B cell (primary cell): ENCODE measurements around the gene ZNF273. TPM values are rescaled to one million over a fixed set of nuclear protein-coding genes. Genes with fewer than 3 reads are reported as not detected.

Experiments
- ATAC-seq: fragments of 200-7000 bp; cut with Tn5 transposase; one replicate; pipeline ENCODE4 v1.10.0; 2021; ENCODE audit warnings: low read depth, mild to moderate bottlenecking, moderate number of reproducible peaks, moderate library complexity
- CTCF ChIA-PET: fragments of 350-600 bp; sonication (Branson Sonifier 250); formaldehyde crosslinking; loops from one replicate; lab custom pipeline; 2021; ENCODE audit warnings: antibody characterized with exemption, inconsistent platforms; lab: Charles Lee
- POLR2A ChIA-PET: fragments of 350-600 bp; sonication (Branson Sonifier 250); formaldehyde crosslinking; loops from one replicate; lab custom pipeline; 2021; ENCODE audit warnings: antibody characterized with exemption; lab: Charles Lee
- DNase-seq: peaks from one replicate; pipeline ENCODE4 v3.0.0; 2013
- H2AFZ ChIP-seq: 2 replicates; pipeline ENCODE4 v1.6.1; 2012; ENCODE audit warnings: mild to moderate bottlenecking, low read depth, low read length; ENCODE audit not compliant: insufficient read depth, poor library complexity, severe bottlenecking
- H3K27ac ChIP-seq, 2 donors: 1 replicate in 1 of 2; 2 replicates in 1 of 2; pipeline ENCODE4 v1.5.1; 2012 to 2013; ENCODE audit warnings: low read length in 2 of 2, mild to moderate bottlenecking in 2 of 2, moderate library complexity in 1 of 2
- H3K27me3 ChIP-seq, 4 experiments: fragments of 200-600 bp in 1 of 4; sonication (generic) in 1 of 4; replicated peaks in 1 of 4; 1 replicate in 2 of 4; 2 replicates in 2 of 4; pipeline versions ENCODE4 v1.6.1 to v1.7.0; 2013 to 2016; ENCODE audit warnings: low read length in 3 of 4, mild to moderate bottlenecking in 2 of 4, mixed read lengths in 1 of 4, moderate library complexity in 1 of 4; ENCODE audit not compliant: insufficient read depth in 4 of 4, control insufficient read depth in 3 of 4; ENCODE audit errors: control extremely low read depth in 1 of 4
- H3K36me3 ChIP-seq, 2 experiments: replicated peaks in 1 of 2; 1 replicate in 1 of 2; 2 replicates in 1 of 2; pipeline versions ENCODE4 v1.6.1 to v1.7.1; 2013; ENCODE audit warnings: low read length in 1 of 2; ENCODE audit not compliant: insufficient read depth in 2 of 2, control insufficient read depth in 1 of 2; ENCODE audit errors: control extremely low read depth in 1 of 2, extremely low read depth in 1 of 2
- H3K4me1 ChIP-seq, 2 donors: fragments of 200-600 bp in 1 of 2; sonication (generic) in 1 of 2; 1 replicate in 1 of 2; 2 replicates in 1 of 2; pipeline versions ENCODE4 v1.5.1 to v1.6.1; 2013 to 2017; ENCODE audit warnings: low read length in 2 of 2; ENCODE audit not compliant: control insufficient read depth in 2 of 2, insufficient read depth in 2 of 2
- H3K4me2 ChIP-seq: replicated peaks from 2 replicates; pipeline ENCODE3; 2012; ENCODE audit warnings: mild to moderate bottlenecking, low read depth, low read length; ENCODE audit not compliant: poor library complexity, severe bottlenecking
- H3K4me3 ChIP-seq, 5 experiments: fragments of 200-600 bp in 1 of 5; sonication (generic) in 1 of 5; 1 replicate in 3 of 5; 2 replicates in 2 of 5; pipeline versions ENCODE4 v1.5.1 to v1.7.0; 2011 to 2016; ENCODE audit warnings: low read length in 4 of 5, mild to moderate bottlenecking in 4 of 5, low read depth in 2 of 5, control low read depth in 1 of 5, moderate library complexity in 1 of 5; ENCODE audit not compliant: insufficient read depth in 1 of 5; ENCODE audit errors: control extremely low read depth in 1 of 5, extremely low read depth in 1 of 5
- H3K79me2 ChIP-seq: fragments of 200-600 bp; sonication (generic); one replicate; pipeline ENCODE4 v1.6.0; 2016; ENCODE audit warnings: low read length; ENCODE audit not compliant: control insufficient read depth, insufficient read depth
- H3K9ac ChIP-seq: fragments of 200-600 bp; sonication (generic); 2 replicates; pipeline ENCODE4 v1.6.1; 2017; ENCODE audit warnings: mild to moderate bottlenecking, low read length, moderate library complexity
- H3K9me3 ChIP-seq, 3 donors: one replicate each; pipeline versions ENCODE4 v1.6.1 to v1.7.1; 2013; ENCODE audit warnings: low read length in 2 of 3; ENCODE audit not compliant: control insufficient read depth in 2 of 3, insufficient read depth in 1 of 3; ENCODE audit errors: control extremely low read depth in 1 of 3
- H4K20me1 ChIP-seq: 2 replicates; pipeline ENCODE4 v1.6.0; 2012; ENCODE audit warnings: mild to moderate bottlenecking, low read length; ENCODE audit not compliant: insufficient read depth, control insufficient read depth, poor library complexity, severe bottlenecking
- H3K27ac Mint-ChIP-seq: one replicate; pipeline ENCODE4 v1.8.0; 2021; ENCODE audit warnings: mixed read lengths
- H3K27me3 Mint-ChIP-seq: one replicate; pipeline ENCODE4 v1.8.0; 2021; ENCODE audit warnings: mixed read lengths
- H3K4me1 Mint-ChIP-seq: one replicate; pipeline ENCODE4 v1.8.0; 2021; ENCODE audit warnings: mixed read lengths
- H3K4me3 Mint-ChIP-seq: one replicate; pipeline ENCODE4 v1.8.0; 2021; ENCODE audit warnings: mixed read lengths
- H3K9me3 Mint-ChIP-seq: one replicate; pipeline ENCODE4 v1.8.0; 2022; ENCODE audit warnings: mixed read lengths; ENCODE audit not compliant: insufficient read depth
- EZH2 ChIP-seq: IDR thresholded peaks from 2 replicates; pipeline ENCODE4 v1.6.1; 2012; ENCODE audit warnings: borderline replicate concordance, low read depth, mild to moderate bottlenecking, moderate library complexity, low read length; ENCODE audit not compliant: insufficient read depth, poor library complexity, severe bottlenecking
- WGBS: methylation state at CpG from one replicate; pipeline ENCODE4 v1.1.5; 2013; ENCODE audit warnings: missing lambda C conversion rate; ENCODE audit not compliant: insufficient coverage; 5-methylcytosine and 5-hydroxymethylcytosine counted together
- intact Hi-C: fragments of 100-400 bp; cut with micrococcal nuclease; formaldehyde crosslinking; loops from one replicate; pipeline ENCODE4 v1.10.0; 2022
- polyA plus RNA-seq: library from polyadenylated mRNA; depleted of rRNA; stranded (reverse); fragments of >200 nt; gene quantifications from 2 replicates; pipeline ENCODE4 v1.2.3, GENCODE V29; 2012
- total RNA-seq, 2 donors: library from RNA; stranded (reverse); fragments of 120-200 nt in 1 of 2; gene quantifications; 1 replicate in 1 of 2; 2 replicates in 1 of 2; pipeline versions ENCODE4 v1.2.3 to v1.2.4, GENCODE V29; 2013 to 2022
- TF ChIP-seq, protein P1 (sequence below): fragments of 200-600 bp; IDR thresholded peaks from one replicate; pipeline ENCODE4 v1.8.0; 2022; ENCODE audit warnings: antibody characterized with exemption, mild to moderate bottlenecking

Gene ZNF273
- total and polyA plus RNA-seq, 2 donors (not counting 1 experiment from before 2014, with no cell fraction given): 3.8 to 12.7 TPM

DNA sequence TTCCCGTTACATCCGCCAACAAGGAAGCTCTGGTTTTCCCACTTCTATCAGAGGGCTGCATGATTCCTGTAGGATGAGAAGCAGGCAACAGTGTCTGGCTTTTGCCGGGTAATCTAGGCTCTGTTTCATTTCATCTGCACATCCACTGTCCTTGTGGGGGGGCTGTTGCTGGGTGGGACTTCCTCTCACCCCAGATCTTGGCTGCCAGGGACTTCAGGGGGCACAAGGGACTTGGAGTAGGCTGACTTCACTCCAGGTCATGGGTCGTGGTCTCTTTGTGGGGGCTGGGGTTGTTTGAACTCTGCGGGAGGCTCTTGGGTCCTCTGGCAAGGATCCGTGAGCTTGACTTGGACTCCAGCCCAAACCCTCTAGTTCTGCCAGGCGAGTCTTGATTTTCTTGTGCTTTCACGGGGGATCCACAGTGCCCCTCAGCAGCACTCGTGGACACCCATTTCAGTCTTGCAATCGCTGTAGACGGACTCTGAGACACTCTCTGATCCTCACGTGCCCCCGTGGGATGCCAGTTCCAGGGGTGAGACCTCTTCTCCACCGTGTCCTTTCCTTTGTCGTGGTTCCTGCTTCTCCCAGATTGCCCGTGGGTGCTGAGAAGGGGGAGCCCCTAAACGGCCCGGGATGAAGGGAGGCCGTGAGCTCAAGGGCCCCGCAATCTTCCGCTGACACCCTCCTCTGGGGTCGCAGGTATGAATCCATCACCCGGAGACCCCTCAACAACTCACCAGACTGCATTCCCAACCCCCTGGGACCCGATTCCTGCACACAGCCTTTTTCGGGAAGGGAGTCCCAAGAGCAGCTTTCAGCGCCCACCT is 21.4 kb upstream of the ZNF273 start:
- H3K9ac ChIP-seq: peak overlapping the region; percentile 55
- H3K9me3 ChIP-seq: peaks cover 0 to 61% (median 0%) of the 10 kb centered on the region in 3 donors
- peak overlapping the region in 2 of 5 experiments; percentile 47 to 59 for H3K4me3 ChIP-seq
- H3K4me2 ChIP-seq: peak overlapping the region; percentile 77
- no peaks in the 10 kb centered on the region for H3K36me3 ChIP-seq
- no peak for DNase-seq
- Mint-ChIP-seq H3K27ac (no peak overlapping the region), H3K9me3 (no peaks in the 10 kb centered on the region), H3K4me1 (peaks cover 11% of the 10 kb centered on the region), H3K27me3 (peaks cover 60% of the 10 kb centered on the region), H3K4me3 (peak overlapping the region; percentile 44)
- H3K27ac ChIP-seq: no peak overlapping the region
- ChIA-PET CTCF (no interaction called here), POLR2A (no interaction called here)
- WGBS: 87% methylated on average over 25 of the region's 26 CpGs
- H4K20me1 ChIP-seq: no peaks in the 10 kb centered on the region
- intact Hi-C loops: no loop called here
- H2AFZ ChIP-seq: peak overlapping the region; percentile 80
- peaks cover 11 to 18% of the 10 kb centered on the region in 2 donors for H3K4me1 ChIP-seq
- peaks cover 0 to 66% (median 16%) of the 10 kb centered on the region in 4 experiments for H3K27me3 ChIP-seq
- H3K79me2 ChIP-seq: no peaks in the 10 kb centered on the region
- TF ChIP-seq, protein P1, sequence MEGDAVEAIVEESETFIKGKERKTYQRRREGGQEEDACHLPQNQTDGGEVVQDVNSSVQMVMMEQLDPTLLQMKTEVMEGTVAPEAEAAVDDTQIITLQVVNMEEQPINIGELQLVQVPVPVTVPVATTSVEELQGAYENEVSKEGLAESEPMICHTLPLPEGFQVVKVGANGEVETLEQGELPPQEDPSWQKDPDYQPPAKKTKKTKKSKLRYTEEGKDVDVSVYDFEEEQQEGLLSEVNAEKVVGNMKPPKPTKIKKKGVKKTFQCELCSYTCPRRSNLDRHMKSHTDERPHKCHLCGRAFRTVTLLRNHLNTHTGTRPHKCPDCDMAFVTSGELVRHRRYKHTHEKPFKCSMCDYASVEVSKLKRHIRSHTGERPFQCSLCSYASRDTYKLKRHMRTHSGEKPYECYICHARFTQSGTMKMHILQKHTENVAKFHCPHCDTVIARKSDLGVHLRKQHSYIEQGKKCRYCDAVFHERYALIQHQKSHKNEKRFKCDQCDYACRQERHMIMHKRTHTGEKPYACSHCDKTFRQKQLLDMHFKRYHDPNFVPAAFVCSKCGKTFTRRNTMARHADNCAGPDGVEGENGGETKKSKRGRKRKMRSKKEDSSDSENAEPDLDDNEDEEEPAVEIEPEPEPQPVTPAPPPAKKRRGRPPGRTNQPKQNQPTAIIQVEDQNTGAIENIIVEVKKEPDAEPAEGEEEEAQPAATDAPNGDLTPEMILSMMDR: no peak
- TF ChIP-seq EZH2: no peak
- no peak for ATAC-seq
